HepG2 (cell line): ENCODE measurements around the gene ARMH4.

Experiments
- FOXO4 ChIP-seq: sonication (generic); formaldehyde crosslinking; conservative IDR thresholded peaks from 2 replicates; pipeline ENCODE4 v1.8.1; 2023; ENCODE audit warnings: missing genetic modification reagents
- GTF2F1 ChIP-seq: fragments of 150-350 bp; IDR thresholded peaks from 2 replicates; pipeline ENCODE4 v1.6.1; 2014; ENCODE audit warnings: low read length
- HDAC1 ChIP-seq: sonication (generic); formaldehyde crosslinking; IDR thresholded peaks from 2 replicates; pipeline ENCODE4 v1.5.1; 2020; ENCODE audit warnings: mild to moderate bottlenecking, missing genetic modification reagents
- JUN ChIP-seq: sonication (generic); formaldehyde crosslinking; IDR thresholded peaks from 2 replicates; pipeline ENCODE4 v1.4.0; 2020; ENCODE audit warnings: mild to moderate bottlenecking, missing genetic modification reagents
- SIX4 ChIP-seq: sonication (generic); formaldehyde crosslinking; IDR thresholded peaks from 2 replicates; pipeline ENCODE4 v1.4.0; 2020; ENCODE audit warnings: missing genetic modification reagents
- SP4 ChIP-seq: sonication (generic); formaldehyde crosslinking; IDR thresholded peaks from 2 replicates; pipeline ENCODE4 v1.8.1; 2023; ENCODE audit warnings: mild to moderate bottlenecking, missing genetic modification reagents
- SRY ChIP-seq: sonication (generic); formaldehyde crosslinking; IDR thresholded peaks from 2 replicates; pipeline ENCODE4 v1.8.0; 2022; ENCODE audit warnings: mild to moderate bottlenecking, missing genetic modification reagents
- ZNF138 ChIP-seq: sonication (generic); formaldehyde crosslinking; IDR thresholded peaks from 2 replicates; pipeline ENCODE4 v1.5.0; 2020; ENCODE audit warnings: mild to moderate bottlenecking, low read depth, missing genetic modification reagents
- ZNF552 ChIP-seq: sonication (generic); formaldehyde crosslinking; IDR thresholded peaks from 2 replicates; pipeline ENCODE4 v1.9.0; 2022; ENCODE audit warnings: missing genetic modification reagents, mild to moderate bottlenecking, borderline replicate concordance
- ZNF558 ChIP-seq: sonication (generic); formaldehyde crosslinking; IDR thresholded peaks from 2 replicates; pipeline ENCODE4 v1.9.0; 2022; ENCODE audit warnings: mild to moderate bottlenecking, missing genetic modification reagents, borderline replicate concordance

GRCh38 chr14:58055497-58056010, 96.5 kb downstream of the ARMH4 start:
- TF ChIP-seq SP4 (CRISPR knock-in tag) (no peak), ZNF552 (no peak), GTF2F1 (no peak), HDAC1 (no peak), ZNF138 (CRISPR knock-in tag) (no peak), JUN (CRISPR knock-in tag) (no peak), SRY (CRISPR knock-in tag) (no peak), ZNF558 (no peak), SIX4 (CRISPR knock-in tag) (no peak), FOXO4 (CRISPR knock-in tag) (no peak)
